Measurements from ENCODE around the gene PRRT1B. TPM values are rescaled to one million over a fixed set of nuclear protein-coding genes. Genes with fewer than 3 reads are reported as not detected.

PRRT1B gene
- total and polyA plus RNA-seq, 2 of the 4 experiments (the other 2 are of a cell fraction), result not detected

GRCh38 chr9:131587331-131587730, 42.0 kb downstream of the PRRT1B start:
- Histone ChIP-seq H3K36me3 (ENCODE audit: control insufficient read depth, insufficient read depth, low read length) (peaks cover 46% of the 10 kb centered on the region), H3K79me1 (ENCODE audit: low read depth in 1 of 2, low read length in 2 of 2) (no peaks in the 10 kb centered on the region), H3K14ac (replicated peaks; ENCODE audit: low read depth, low read length) (no peak overlapping the region), H2BK20ac (ENCODE audit: low read depth, low read length) (no peak overlapping the region), H4K5ac (ENCODE audit: low read depth, low read length) (no peak overlapping the region), H3K4me1 (ENCODE audit: control insufficient read depth, insufficient read depth, low read length) (no peaks in the 10 kb centered on the region), H2AK9ac (replicated peaks; ENCODE audit: low read depth, low read length, poor library complexity) (no peak overlapping the region), H3K9me1 (ENCODE audit: insufficient read depth, low read length) (no peaks in the 10 kb centered on the region), H3K23ac (ENCODE audit: low read depth, low read length) (no peak overlapping the region), H2AFZ (replicated peaks; ENCODE audit: low read length, poor library complexity) (no peak overlapping the region), H4K91ac (ENCODE audit: insufficient read depth, low read depth, low read length) (no peak overlapping the region), H3K9me3 (ENCODE audit: control insufficient read depth, insufficient read depth, low read length) (no peaks in the 10 kb centered on the region), H2BK120ac (ENCODE audit: low read depth, low read length) (no peak overlapping the region), H4K8ac (ENCODE audit: low read depth in 2 of 2, low read length in 2 of 2) (no peak overlapping the region), H3K4me2 (ENCODE audit: low read depth, low read length) (no peak overlapping the region), H2BK5ac (ENCODE audit: low read depth, low read length, poor library complexity, severe bottlenecking) (no peak overlapping the region), H3K18ac (ENCODE audit: low read depth, low read length) (no peak overlapping the region), H3K27me3 (ENCODE audit: control insufficient read depth, insufficient read depth, low read length) (no peaks in the 10 kb centered on the region), H3K9ac (ENCODE audit: low read depth, low read length) (no peak overlapping the region), H3K27ac (ENCODE audit: insufficient read depth, low read length) (no peak overlapping the region), H3K56ac (ENCODE audit: extremely low read depth, insufficient read depth, low read length) (no peak overlapping the region), H2BK15ac (ENCODE audit: low read depth, low read length) (no peak overlapping the region), H3K4me3 (ENCODE audit: insufficient read depth, low read depth, low read length) (no peak overlapping the region), H2AK5ac (ENCODE audit: low read depth, low read length) (no peak overlapping the region), H4K20me1 (ENCODE audit: insufficient read depth, low read length) (no peaks in the 10 kb centered on the region), H3K4ac (ENCODE audit: low read depth, low read length) (no peak overlapping the region)
- in situ Hi-C loops (cut with MboI; ENCODE audit: low sequenced_read_pairs) (loop anchor here (25.0 kb wide), 1 partner anchor 675 kb away; no protein-coding TSS in a partner anchor), dilution Hi-C loops (cut with HindIII; ENCODE audit: low sequenced_read_pairs, unreplicated experiment) (no loop called here), intact Hi-C loops (cut with micrococcal nuclease) (no loop called here)
- ATAC-seq (ENCODE audit: low read depth), result no peak
- WGBS, 2 experiments (ENCODE audit: extremely low coverage in 2 of 2, insufficient read length in 1 of 2), result 79% methylated on average over 3 of the region's 9 CpGs; no CpG with 5 or more reads in 1 of the 2 experiments
- ChIA-PET POLR2A (ENCODE audit: unreplicated experiment) (no interaction called here), CTCF (no interaction called here)
- no peak for DNase-seq
- TF ChIP-seq MAFK (IDR thresholded peaks at IDR 0.05; ENCODE audit: low read depth, low read length) (no peak), RCOR1 (IDR thresholded peaks at IDR 0.05; ENCODE audit: insufficient replicate concordance, low read length) (no peak), CHD1 (IDR thresholded peaks at IDR 0.05; ENCODE audit: low read depth, low read length) (no peak), RFX5 (IDR thresholded peaks at IDR 0.05; ENCODE audit: low read depth, low read length) (no peak), RAD21 (IDR thresholded peaks at IDR 0.05; ENCODE audit: low read length) (no peak), MXI1 (IDR thresholded peaks at IDR 0.05; ENCODE audit: borderline replicate concordance, low read depth, low read length) (no peak), BHLHE40 (IDR thresholded peaks at IDR 0.05; ENCODE audit: low read depth, low read length) (no peak)
- TF ChIP-seq, protein P1, sequence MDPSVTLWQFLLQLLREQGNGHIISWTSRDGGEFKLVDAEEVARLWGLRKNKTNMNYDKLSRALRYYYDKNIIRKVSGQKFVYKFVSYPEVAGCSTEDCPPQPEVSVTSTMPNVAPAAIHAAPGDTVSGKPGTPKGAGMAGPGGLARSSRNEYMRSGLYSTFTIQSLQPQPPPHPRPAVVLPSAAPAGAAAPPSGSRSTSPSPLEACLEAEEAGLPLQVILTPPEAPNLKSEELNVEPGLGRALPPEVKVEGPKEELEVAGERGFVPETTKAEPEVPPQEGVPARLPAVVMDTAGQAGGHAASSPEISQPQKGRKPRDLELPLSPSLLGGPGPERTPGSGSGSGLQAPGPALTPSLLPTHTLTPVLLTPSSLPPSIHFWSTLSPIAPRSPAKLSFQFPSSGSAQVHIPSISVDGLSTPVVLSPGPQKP (IDR thresholded peaks at IDR 0.05; ENCODE audit: borderline replicate concordance, low read depth, low read length), result no peak
- TF ChIP-seq, protein P2, sequence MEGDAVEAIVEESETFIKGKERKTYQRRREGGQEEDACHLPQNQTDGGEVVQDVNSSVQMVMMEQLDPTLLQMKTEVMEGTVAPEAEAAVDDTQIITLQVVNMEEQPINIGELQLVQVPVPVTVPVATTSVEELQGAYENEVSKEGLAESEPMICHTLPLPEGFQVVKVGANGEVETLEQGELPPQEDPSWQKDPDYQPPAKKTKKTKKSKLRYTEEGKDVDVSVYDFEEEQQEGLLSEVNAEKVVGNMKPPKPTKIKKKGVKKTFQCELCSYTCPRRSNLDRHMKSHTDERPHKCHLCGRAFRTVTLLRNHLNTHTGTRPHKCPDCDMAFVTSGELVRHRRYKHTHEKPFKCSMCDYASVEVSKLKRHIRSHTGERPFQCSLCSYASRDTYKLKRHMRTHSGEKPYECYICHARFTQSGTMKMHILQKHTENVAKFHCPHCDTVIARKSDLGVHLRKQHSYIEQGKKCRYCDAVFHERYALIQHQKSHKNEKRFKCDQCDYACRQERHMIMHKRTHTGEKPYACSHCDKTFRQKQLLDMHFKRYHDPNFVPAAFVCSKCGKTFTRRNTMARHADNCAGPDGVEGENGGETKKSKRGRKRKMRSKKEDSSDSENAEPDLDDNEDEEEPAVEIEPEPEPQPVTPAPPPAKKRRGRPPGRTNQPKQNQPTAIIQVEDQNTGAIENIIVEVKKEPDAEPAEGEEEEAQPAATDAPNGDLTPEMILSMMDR (conservative IDR thresholded peaks at IDR 0.05; ENCODE audit: low read depth, low read length), result no peak
- TF ChIP-seq, protein P3, sequence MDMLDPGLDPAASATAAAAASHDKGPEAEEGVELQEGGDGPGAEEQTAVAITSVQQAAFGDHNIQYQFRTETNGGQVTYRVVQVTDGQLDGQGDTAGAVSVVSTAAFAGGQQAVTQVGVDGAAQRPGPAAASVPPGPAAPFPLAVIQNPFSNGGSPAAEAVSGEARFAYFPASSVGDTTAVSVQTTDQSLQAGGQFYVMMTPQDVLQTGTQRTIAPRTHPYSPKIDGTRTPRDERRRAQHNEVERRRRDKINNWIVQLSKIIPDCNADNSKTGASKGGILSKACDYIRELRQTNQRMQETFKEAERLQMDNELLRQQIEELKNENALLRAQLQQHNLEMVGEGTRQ (IDR thresholded peaks at IDR 0.05; ENCODE audit: low read depth, low read length), result no peak
- no TSS peak for BruUV-seq (replicated peaks)

All from IMR-90 (cell line).